Adipose tissue (tissue), 3 donors: ENCODE results near the gene FAM120A. TPM values are rescaled to one million over a fixed set of nuclear protein-coding genes. Genes with fewer than 3 reads are reported as not detected.
"Not testable (repeated sequence)": the region's sequence is repeated elsewhere in the genome, so short reads cannot be mapped to it uniquely, and the experiment has no call there.

ENCODE experiments used
- H3K27ac ChIP-seq: one replicate; pipeline ENCODE4 v1.5.1; 2013; ENCODE audit warnings: low read depth, low read length
- WGBS, 3 donors: extraction: QIAGEN DNeasy Blood & Tissue Kit; methylation state at CpG; one replicate each; pipeline ENCODE4 v1.1.7; 2013; 5-methylcytosine and 5-hydroxymethylcytosine counted together
- polyA plus RNA-seq, 3 donors: library from polyadenylated mRNA; stranded (reverse); fragments of 200-250 nt; gene quantifications; one replicate each; pipeline ENCODE4 v1.2.3, GENCODE V29; 2013
- donor health status: healthy with polysubstance abuse.
- donor health status: Bipolar disorder and iron deficiency.
- donor health status: healthy.

FAM120A gene
- polyA plus RNA-seq, 3 donors, result 38.4 to 60.1 (median 53.3) TPM

- 81 to 84% (median 84%) methylated on average over 2 of the region's 2 CpGs for WGBS, 3 donors
- H3K27ac ChIP-seq, result no peak overlapping the region
Observed at GRCh38 chr9:93437996-93438395, 13.5 kb upstream of the FAM120A start.

- H3K27ac ChIP-seq, result not testable (repeated sequence)
- 94 to 95% (median 94%) methylated on average over 6 of the region's 6 CpGs for WGBS, 3 donors
Observed at GRCh38 chr9:93439301-93439700, 12.2 kb upstream of the FAM120A start.

- 92 to 96% (median 93%) methylated on average over 8 of the region's 8 CpGs for WGBS, 3 donors
- no peak overlapping the region for H3K27ac ChIP-seq
Observed at GRCh38 chr9:93440896-93441580, 10.4 kb upstream of the FAM120A start.

GRCh38 chr9:93446073-93446472, 5.4 kb upstream of the FAM120A start:
- 72 to 86% (median 77%) methylated on average over 3 of the region's 3 CpGs for WGBS, 3 donors
- no peak overlapping the region for H3K27ac ChIP-seq

GRCh38 chr9:93447655-93448054, 3.8 kb upstream of the FAM120A start:
- no peak overlapping the region for H3K27ac ChIP-seq
- WGBS, 3 donors, result 84 to 96% (median 95%) methylated on average over 4 of the region's 4 CpGs

GRCh38 chr9:93451849-93452709, 594 bp downstream of the FAM120A start:
- 0 to 1% (median 0%) methylated on average over 62 to 90 of the region's 92 CpGs for WGBS, 3 donors
- H3K27ac ChIP-seq, result peak overlapping the region; percentile 95

- H3K27ac ChIP-seq, result peak overlapping the region; percentile 43
- 0 to 1% (median 0%) methylated on average over 10 of the region's 10 CpGs for WGBS, 3 donors
Observed at GRCh38 chr9:93452710-93453046, 1.2 kb downstream of the FAM120A start.

- 0 to 1% (median 0%) methylated on average over 34 of the region's 34 CpGs for WGBS, 3 donors
- H3K27ac ChIP-seq, result peak within 1 kb of the TSS; percentile 43
Observed at GRCh38 chr9:93453047-93453914, 1.8 kb downstream of the FAM120A start, which contains the start of gene FAM120AOS. Gene FAM120AOS, minus strand, starts transcription at chr9:93453581. Its CDS starts 872 bp downstream, at chr9:93452709.

GRCh38 chr9:93456022-93456421, 4.5 kb downstream of the FAM120A start:
- WGBS, 3 donors, result 89 to 93% (median 91%) methylated on average over 1 of the region's 1 CpG
- H3K27ac ChIP-seq, result no peak overlapping the region

GRCh38 chr9:93456504-93456903, 5.0 kb downstream of the FAM120A start:
- H3K27ac ChIP-seq, result no peak overlapping the region
- WGBS, 3 donors, result 62 to 66% (median 66%) methylated on average over 2 of the region's 2 CpGs

- no peak overlapping the region for H3K27ac ChIP-seq
- WGBS, 3 donors, result 62 to 82% (median 80%) methylated on average over 1 of the region's 1 CpG
Observed at GRCh38 chr9:93457006-93457405, 5.5 kb downstream of the FAM120A start.

- no peak overlapping the region for H3K27ac ChIP-seq
- 62 to 87% (median 67%) methylated on average over 4 of the region's 4 CpGs for WGBS, 3 donors
Observed at GRCh38 chr9:93458712-93459111, 7.2 kb downstream of the FAM120A start.

- no peak overlapping the region for H3K27ac ChIP-seq
Observed at GRCh38 chr9:93459432-93459847, 8.0 kb downstream of the FAM120A start.

GRCh38 chr9:93460689-93461413, 9.4 kb downstream of the FAM120A start:
- H3K27ac ChIP-seq, result no peak overlapping the region
- 88 to 94% (median 90%) methylated on average over 3 of the region's 3 CpGs for WGBS, 3 donors

- no peak overlapping the region for H3K27ac ChIP-seq
- WGBS, 3 donors, result 93 to 96% (median 95%) methylated on average over 1 of the region's 1 CpG
Observed at GRCh38 chr9:93461414-93461743, 9.9 kb downstream of the FAM120A start.

GRCh38 chr9:93461821-93462220, 10.3 kb downstream of the FAM120A start:
- 68 to 98% (median 69%) methylated on average over 2 of the region's 2 CpGs for WGBS, 3 donors
- H3K27ac ChIP-seq, result no peak overlapping the region

- WGBS, 3 donors, result 75 to 86% (median 80%) methylated on average over 4 of the region's 4 CpGs
- no peak overlapping the region for H3K27ac ChIP-seq
Observed at GRCh38 chr9:93463638-93464248, 12.3 kb downstream of the FAM120A start.

GRCh38 chr9:93464395-93464794, 12.9 kb downstream of the FAM120A start:
- H3K27ac ChIP-seq, result no peak overlapping the region
- WGBS, 3 donors, result 64 to 70% (median 68%) methylated on average over 3 of the region's 3 CpGs
